Measurements from ENCODE around the gene GFOD1.

GFOD1 gene

GRCh38 chr6:13485923-13486562 is 1.4 kb downstream of the GFOD1 start:
- no peak for DNase-seq (ENCODE audit: low read depth)

- DNase-seq (ENCODE audit: low read depth): no peak
These were observed 2.1 kb downstream of the GFOD1 start for GRCh38 chr6:13485303-13485702.

GRCh38 chr6:13484827-13485226 is 2.6 kb downstream of the GFOD1 start:
- DNase-seq (ENCODE audit: low read depth): no peak

GRCh38 chr6:13484138-13484708 is 3.2 kb downstream of the GFOD1 start:
- DNase-seq (ENCODE audit: low read depth): no peak

- no peak for DNase-seq (ENCODE audit: low read depth)
These were observed 6.5 kb downstream of the GFOD1 start for GRCh38 chr6:13480631-13481501.

GRCh38 chr6:13479971-13480434 is 7.4 kb downstream of the GFOD1 start:
- DNase-seq (ENCODE audit: low read depth): no peak

- no peak for DNase-seq (ENCODE audit: low read depth)
These were observed 8.1 kb downstream of the GFOD1 start for GRCh38 chr6:13479206-13479800.

GRCh38 chr6:13478525-13478966 is 8.9 kb downstream of the GFOD1 start:
- DNase-seq (ENCODE audit: low read depth): no peak

- DNase-seq (ENCODE audit: low read depth): no peak
These were observed 12.6 kb downstream of the GFOD1 start for GRCh38 chr6:13474787-13475186.

GRCh38 chr6:13474360-13474759 is 13.0 kb downstream of the GFOD1 start:
- DNase-seq (ENCODE audit: low read depth): no peak

- no peak for DNase-seq (ENCODE audit: low read depth)
These were observed 13.6 kb downstream of the GFOD1 start for GRCh38 chr6:13473768-13474165.

GRCh38 chr6:13472976-13473767 is 14.2 kb downstream of the GFOD1 start:
- no peak for DNase-seq (ENCODE audit: low read depth)

GRCh38 chr6:13472099-13472498 is 15.3 kb downstream of the GFOD1 start:
- no peak for DNase-seq (ENCODE audit: low read depth)

- no peak for DNase-seq (ENCODE audit: low read depth)
These were observed 16.2 kb downstream of the GFOD1 start for GRCh38 chr6:13471184-13471583.

- no peak for DNase-seq (ENCODE audit: low read depth)
These were observed 16.9 kb downstream of the GFOD1 start for GRCh38 chr6:13470238-13471140.

GRCh38 chr6:13469693-13470092 is 17.7 kb downstream of the GFOD1 start:
- DNase-seq (ENCODE audit: low read depth): no peak

- no peak for DNase-seq (ENCODE audit: low read depth)
These were observed 18.6 kb downstream of the GFOD1 start for GRCh38 chr6:13468839-13469238.

GRCh38 chr6:13467216-13467600 is 20.2 kb downstream of the GFOD1 start:
- no peak for DNase-seq (ENCODE audit: low read depth)

- no peak for DNase-seq (ENCODE audit: low read depth)
These were observed 20.8 kb downstream of the GFOD1 start for GRCh38 chr6:13466304-13467215.

GRCh38 chr6:13465734-13466133 is 21.7 kb downstream of the GFOD1 start:
- DNase-seq (ENCODE audit: low read depth): no peak
